Inflammatory macrophage (primary cell): ENCODE results near the gene VKORC1.
"Not testable (repeated sequence)": the region's sequence is repeated elsewhere in the genome, so short reads cannot be mapped to it uniquely, and the experiment has no call there.

Experiments
- DNase-seq, 2 donors: peaks; one replicate each; pipeline ENCODE4 v3.0.0-alpha.2; 2020 to 2022

Gene VKORC1

DNA sequence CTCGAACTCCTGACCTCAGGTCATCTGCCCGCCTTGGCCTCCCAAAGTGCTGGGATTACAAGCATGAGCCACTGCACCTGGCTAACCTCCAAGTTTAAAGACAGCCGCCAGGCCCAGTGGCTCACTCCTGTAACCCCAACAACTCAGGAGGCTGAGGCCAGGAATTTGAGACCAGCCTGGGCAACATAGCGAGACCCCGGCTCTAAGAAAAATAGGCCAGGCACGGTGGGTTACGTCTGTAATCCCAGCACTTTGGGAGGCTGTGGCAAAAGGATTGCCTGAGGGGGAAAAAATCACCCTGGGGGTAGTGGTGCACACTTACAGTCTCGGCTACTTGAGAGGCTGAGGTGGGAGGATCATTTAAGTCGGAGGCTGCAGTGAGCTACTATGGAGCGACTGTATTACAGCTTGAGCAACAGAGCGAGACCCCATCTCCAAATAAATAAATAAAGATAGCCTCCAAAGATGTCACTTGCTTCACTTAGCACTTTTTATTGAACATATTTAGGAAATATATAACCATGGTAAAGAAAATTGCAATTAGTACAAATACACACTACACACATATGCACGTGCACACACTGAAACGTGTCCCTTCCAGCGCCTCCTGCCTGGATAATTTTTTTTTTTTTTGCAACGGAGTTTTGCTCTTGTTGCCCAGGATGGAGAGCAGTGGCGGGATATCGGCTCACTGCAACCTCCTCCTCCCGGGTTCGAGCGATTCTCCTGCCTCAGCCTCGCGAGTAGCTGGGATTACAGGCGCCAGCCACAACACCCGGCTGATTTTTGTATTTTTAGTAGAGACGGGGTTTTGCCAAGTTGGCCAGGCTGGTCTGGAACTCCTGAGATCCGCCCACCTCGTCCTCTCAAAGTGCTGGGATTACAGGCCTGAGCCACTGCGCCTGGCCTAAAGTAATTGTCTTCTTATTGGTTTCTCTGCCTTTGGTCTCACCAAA, 12.2 kb upstream of the VKORC1 start:
- DNase-seq: no peak

DNA sequence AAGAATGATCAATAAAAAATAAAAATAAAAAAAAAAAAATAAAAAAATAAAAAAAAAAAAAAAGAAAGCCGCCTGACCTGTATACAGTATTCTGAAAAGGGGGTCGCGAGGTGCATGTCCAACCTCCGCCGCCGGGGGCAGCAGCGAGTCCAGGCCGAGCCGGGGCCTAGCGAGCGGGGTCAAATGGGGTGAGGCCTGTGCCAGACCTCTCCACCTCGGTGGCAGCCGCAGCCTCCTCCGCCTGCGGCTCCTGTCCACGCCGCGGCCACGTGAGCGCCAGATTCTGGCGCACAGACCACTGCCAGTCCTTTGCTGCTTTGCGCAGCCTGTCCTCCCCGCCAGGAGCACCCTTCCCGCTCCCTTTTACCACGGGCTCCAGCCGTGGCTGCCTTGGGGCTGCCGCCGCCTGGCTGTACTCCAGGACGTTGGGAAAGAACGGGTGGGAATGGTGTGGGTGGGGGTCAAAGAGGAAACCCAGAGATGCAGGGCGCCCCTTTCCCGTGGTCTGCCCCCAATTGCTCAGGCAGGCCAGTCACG, 11.1 kb upstream of the VKORC1 start:
- peak; percentile 82 to 84 for DNase-seq

DNA sequence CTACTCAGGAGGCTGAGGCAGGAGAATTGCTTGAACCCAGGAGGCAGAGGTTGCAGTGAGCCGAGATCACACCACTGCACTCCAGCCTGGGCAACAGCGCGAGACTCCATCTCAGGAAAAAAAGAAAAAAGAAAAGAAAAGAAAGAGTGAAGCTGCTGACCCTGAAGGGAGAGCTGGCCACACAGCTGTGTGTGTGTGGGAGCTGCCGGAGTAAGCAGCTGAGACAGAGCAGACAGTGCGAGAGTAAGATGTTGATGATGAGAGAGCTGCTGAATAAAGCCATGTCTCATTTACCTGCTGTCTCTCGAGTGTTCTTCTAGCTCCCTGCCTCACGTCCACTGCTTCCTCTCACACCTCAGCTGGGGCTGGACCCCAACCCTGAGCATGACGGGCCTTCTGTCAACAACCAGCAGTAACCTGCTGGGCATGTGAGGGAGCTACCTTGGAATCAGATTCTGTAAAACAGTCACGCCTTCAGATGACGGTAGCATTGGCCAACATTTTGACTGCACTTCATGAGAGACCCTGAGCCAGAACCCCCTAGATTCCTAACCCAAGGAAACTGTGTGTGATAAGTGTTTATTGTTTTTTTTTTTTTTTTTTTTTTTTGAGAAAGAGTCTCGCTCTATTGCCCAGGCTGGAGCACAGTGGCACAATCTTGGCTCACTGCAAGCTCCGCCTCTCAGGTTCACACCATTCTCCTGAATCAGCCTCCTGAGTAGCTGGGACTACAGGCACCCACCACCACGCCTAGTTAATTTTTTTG, 6.5 kb upstream of the VKORC1 start:
- DNase-seq: not testable (repeated sequence)

DNA sequence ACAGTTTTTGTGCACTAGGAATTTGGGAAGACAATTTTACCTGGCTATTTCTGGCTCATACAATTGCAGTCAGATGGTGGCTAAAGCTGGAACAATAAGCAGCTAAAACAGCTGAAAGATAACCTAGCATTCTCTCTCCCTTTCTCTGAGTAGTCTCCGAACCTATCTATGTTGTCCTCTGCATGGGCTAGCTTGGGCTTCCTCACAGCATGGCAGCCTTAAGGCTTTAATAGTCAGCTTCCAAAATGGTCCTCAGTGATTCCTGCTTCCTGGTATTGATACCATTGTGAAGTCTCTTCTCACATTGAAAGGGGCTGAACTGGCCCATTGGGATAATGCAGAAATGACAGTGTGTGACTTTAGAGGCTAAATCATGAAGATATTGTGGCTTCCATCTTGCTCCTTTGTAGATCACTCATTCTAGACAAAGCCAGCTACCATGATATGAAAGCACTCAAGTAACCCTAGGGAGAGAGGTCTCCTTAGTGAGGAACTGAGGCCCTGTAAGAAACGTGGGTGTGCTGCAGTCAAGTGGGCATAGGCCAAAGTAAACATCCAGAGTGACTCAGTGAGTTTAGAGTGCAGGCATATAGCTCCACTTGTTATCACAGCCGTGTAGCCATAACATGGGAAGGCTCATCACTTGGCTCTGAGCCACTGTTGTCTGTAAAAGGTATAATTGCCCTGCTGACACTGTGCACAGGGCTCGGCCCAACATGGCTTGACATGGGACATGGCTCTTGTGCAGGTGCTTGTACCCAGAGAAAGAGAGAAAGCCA, 5.5 kb upstream of the VKORC1 start:
- peak in 1 of 2 donors; percentile 43 for DNase-seq

GRCh38 chr16:31094088-31094423, 541 bp downstream of the VKORC1 start:
- DNase-seq: no peak

GRCh38 chr16:31093132-31093703, 1.4 kb downstream of the VKORC1 start:
- no peak for DNase-seq

DNA sequence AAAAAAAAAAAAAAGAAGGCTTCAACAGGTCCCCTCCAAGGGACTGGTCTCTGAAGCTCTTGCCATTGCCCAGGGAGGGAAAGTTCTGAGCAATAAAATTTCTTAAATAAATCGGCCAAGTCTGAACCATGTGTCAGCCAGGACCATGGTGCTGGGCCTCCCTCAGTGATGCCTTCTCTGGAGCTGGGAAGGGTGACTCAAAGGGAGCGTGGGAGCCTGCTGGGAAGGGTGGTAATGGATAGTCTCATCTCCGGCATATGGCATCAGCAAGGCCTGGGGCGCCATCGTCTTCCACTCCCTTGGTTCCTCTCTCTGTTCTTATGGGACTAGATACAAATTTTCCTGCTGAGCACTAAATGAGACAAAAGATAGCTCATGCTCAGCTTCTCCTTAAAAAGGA, 2.3 kb downstream of the VKORC1 start:
- no peak for DNase-seq

GRCh38 chr16:31090540-31090939, 4.1 kb downstream of the VKORC1 start:
- DNase-seq: no peak

DNA sequence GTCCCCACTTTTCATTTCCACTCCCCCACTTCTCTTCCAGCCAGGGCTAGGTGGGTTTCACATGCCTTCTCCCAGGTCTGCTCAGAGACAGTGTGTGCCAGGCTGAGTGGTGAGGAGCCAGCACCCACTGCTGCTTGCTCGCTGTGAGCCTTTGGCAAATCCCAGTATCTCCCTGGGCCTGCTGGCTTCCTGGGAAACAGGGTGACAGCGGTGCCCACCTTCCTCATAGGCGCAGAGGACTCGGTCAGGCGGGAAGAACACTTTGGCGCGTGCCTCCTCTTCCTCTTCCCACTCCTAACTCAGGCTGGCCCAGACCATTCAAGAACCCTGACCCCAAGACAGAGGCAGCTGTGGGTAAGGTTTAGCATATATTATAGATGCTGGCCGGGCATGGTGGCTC, 5.4 kb downstream of the VKORC1 start:
- no peak for DNase-seq

GRCh38 chr16:31088459-31089183, 6.0 kb downstream of the VKORC1 start, which contains the start of gene PRSS53:
Gene PRSS53 (minus strand): TSS chr16:31088943. CDS start chr16:31088809, 134 bp downstream.
- no peak for DNase-seq

- DNase-seq: no peak
These were observed 6.6 kb downstream of the VKORC1 start for GRCh38 chr16:31087971-31088370.

- no peak for DNase-seq
These were observed 7.1 kb downstream of the VKORC1 start for GRCh38 chr16:31087481-31087880.

GRCh38 chr16:31086629-31086906, 8.0 kb downstream of the VKORC1 start:
- DNase-seq: no peak

- no peak for DNase-seq
These were observed 8.5 kb downstream of the VKORC1 start for GRCh38 chr16:31085873-31086628.

- DNase-seq: no peak
These were observed 9.2 kb downstream of the VKORC1 start for GRCh38 chr16:31085411-31085810.

DNA sequence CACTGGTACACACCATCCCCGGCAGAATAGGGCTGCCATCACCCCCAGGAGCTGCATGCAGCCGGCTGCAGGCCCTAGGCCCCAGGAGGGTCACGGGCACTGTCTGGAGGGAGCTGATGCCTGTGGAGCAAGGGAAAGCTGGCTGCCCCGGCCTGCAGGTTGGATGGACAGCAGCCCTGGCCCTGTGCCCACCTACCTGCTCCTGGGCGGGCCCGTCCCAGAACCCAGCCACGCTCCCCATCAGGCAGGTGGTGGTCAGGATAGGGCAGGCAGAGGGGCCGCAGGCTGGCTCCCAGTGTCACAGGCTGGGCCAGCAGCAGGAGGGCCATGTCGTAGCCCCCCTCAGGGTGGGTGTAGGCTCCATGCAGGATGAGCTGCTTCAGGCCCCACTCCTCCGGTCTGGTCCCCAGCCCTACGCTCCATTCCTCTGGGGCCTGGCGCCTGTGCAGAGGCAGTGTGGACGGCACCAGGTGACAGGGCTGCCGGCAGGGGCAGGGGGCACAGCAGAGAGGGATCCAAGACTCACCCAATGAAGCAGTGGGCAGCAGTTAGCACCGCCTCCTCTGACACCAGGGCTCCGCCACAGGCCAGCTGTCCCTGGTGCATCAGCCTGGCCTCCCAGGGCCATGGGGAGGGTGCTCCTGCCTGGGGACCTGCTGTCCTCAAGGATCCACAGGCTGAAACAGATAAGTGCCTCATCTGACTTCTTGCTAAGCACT, 9.9 kb downstream of the VKORC1 start:
- DNase-seq: no peak

GRCh38 chr16:31083981-31084380, 10.6 kb downstream of the VKORC1 start:
- DNase-seq: no peak

DNA sequence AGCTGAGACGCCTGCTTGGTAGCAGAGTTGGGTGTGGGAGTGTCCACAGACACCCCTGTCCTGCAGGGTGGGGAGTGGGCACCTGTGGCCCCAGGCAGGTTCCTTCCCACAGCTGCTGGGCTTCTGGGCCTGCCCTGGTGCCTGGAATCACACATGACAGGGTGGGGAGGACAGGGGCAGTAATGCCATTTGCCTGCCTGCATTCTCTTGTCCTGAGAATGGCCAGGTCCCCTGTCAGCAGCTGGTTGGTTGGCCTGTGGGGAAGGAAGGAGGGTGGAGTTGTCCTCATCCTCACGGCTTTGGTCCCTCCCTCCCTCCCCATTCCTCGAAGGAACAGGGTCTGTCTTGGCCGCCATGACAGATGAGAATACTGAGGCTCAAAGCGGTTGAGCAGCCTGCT, 11.0 kb downstream of the VKORC1 start:
- no peak for DNase-seq

GRCh38 chr16:31083081-31083480, 11.5 kb downstream of the VKORC1 start:
- no peak for DNase-seq

DNA sequence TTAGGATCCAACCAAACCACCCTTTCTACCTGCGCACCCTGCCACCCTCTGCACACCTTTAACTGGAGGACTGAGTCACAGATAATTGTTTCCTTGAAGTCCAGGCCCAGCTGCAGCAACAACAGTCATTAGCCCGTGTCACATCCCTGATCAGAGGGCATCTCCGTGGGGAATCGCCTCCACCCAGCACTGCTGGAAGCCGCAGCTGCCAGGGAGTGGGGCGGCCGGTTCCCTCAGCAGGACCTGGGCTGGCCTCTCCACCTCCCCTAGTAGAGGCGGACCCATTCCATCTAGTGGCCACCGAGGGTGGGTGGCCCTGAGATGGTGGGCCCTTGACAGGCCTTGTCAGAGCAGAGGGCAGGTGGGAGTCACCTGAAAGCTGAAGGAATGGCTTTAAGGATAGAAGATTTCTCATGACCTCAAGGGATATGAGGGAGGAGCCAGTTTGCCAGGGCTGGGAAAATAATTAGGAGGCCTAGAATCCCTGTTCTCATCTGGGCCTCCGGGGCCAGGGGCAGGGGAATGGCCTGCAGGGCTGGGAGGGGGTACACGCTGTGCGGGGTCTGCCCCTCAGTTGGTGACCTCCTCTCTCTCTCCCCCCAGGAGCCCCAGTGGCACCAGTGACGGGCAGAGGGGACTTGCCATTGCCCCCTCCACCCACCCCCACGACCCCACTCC, 12.1 kb downstream of the VKORC1 start:
- no peak for DNase-seq
